HG03045 (cell line): ENCODE data around the gene NOX1.
"Not testable (repeated sequence)": the region's sequence is repeated elsewhere in the genome, so short reads cannot be mapped to it uniquely, and the experiment has no call there.

Source experiments
- ATAC-seq: cut with Tn5 transposase; IDR thresholded peaks from one replicate; pipeline ENCODE4 v1.9.1; 2021; ENCODE audit warnings: mild to moderate bottlenecking, moderate library complexity; ENCODE audit not compliant: unreplicated experiment

The NOX1 gene

GRCh38 chrX:100819837-100820666 lies 54.1 kb downstream of the NOX1 start, which contains the start of gene CSTF2:
TSS of gene CSTF2 (plus strand) at chrX:100820391. CDS start at chrX:100820417, 26 bp downstream.
- ATAC-seq = peak; percentile 100

- no peak for ATAC-seq
These were observed 54.7 kb downstream of the NOX1 start for GRCh38 chrX:100819534-100819836.

- ATAC-seq = no peak
These were observed 56.8 kb downstream of the NOX1 start for GRCh38 chrX:100817340-100817739.

GRCh38 chrX:100812216-100813158 lies 61.7 kb downstream of the NOX1 start:
- ATAC-seq = no peak

- ATAC-seq = not testable (repeated sequence)
These were observed 65.9 kb downstream of the NOX1 start for GRCh38 chrX:100808265-100808664.

- ATAC-seq = no peak
These were observed 69.4 kb downstream of the NOX1 start for GRCh38 chrX:100804780-100805179.

- no peak for ATAC-seq
These were observed 71.3 kb downstream of the NOX1 start for GRCh38 chrX:100802843-100803242.

- ATAC-seq = no peak
These were observed 75.5 kb downstream of the NOX1 start for GRCh38 chrX:100798484-100799214.

GRCh38 chrX:100797359-100797758 lies 76.8 kb downstream of the NOX1 start:
- no peak for ATAC-seq

GRCh38 chrX:100796371-100796770 lies 77.8 kb downstream of the NOX1 start:
- not testable (repeated sequence) for ATAC-seq
